Esophagus squamous epithelium (tissue), 4 donors: ENCODE measurements around the gene IFITM2.

Source experiments
- CTCF ChIP-seq, 6 experiments: fragments of 450-650 bp in 4 of 6; fragments of 200-600 bp in 2 of 6; sonication (generic) in 2 of 6; IDR thresholded peaks; one replicate each; pipeline ENCODE4 v1.5.1; 2016 to 2019; ENCODE audit warnings: antibody characterized with exemption in 6 of 6, mild to moderate bottlenecking in 4 of 6, moderate library complexity in 4 of 6
- POLR2A ChIP-seq, 4 donors: fragments of 450-650 bp; IDR thresholded peaks; one replicate each; pipeline ENCODE4 v1.6.1; 2017; ENCODE audit warnings: antibody characterized with exemption in 4 of 4, mild to moderate bottlenecking in 4 of 4, moderate library complexity in 3 of 4

- TF ChIP-seq CTCF (IDR thresholded peaks at IDR 0.05) (no peak), POLR2A (IDR thresholded peaks at IDR 0.05) (no peak)
These were observed 34.8 kb upstream of the IFITM2 start for GRCh38 chr11:272931-273198.
